HG02763 (cell line): ENCODE results near the gene ALB.

ENCODE experiments used
- ATAC-seq: cut with Tn5 transposase; IDR thresholded peaks from one replicate; pipeline ENCODE4 v1.9.1; 2021; ENCODE audit warnings: mild to moderate bottlenecking, moderate library complexity; ENCODE audit not compliant: unreplicated experiment

The ALB gene

DNA sequence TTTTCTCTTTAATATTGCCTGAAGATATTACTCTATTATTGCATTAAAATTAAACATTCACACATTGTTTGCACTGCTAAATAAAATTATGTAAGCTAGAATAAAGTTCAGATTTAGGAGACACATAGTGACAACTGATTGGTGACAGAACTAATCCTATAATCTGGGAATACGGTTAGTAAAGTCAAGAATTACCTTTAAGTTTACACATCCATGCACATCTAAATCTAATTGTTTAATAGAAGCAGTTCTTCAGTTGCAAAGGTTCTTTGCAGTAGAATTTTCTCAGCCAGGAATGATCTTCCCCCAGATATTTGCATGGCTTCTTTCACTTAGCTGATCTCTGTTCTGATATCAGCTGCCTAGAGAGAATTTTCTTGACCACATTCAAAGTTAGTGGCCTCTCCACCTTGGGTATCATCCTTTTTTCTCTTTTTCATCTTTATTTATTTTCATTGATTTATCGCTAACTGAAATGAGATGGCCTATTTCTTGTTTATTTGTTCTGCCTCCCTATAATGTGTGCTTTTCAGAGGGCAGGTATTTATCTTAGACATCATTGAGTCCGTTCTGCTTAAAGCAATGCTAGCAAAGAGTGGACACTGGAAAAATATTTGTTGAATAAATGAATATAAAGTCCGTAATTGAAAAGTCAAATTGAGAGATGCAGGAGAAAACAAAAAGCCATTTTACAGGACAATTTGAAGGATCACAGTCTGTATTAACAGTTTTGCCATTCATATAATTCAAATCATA is 44.5 kb downstream of the ALB start:
- no peak for ATAC-seq

DNA sequence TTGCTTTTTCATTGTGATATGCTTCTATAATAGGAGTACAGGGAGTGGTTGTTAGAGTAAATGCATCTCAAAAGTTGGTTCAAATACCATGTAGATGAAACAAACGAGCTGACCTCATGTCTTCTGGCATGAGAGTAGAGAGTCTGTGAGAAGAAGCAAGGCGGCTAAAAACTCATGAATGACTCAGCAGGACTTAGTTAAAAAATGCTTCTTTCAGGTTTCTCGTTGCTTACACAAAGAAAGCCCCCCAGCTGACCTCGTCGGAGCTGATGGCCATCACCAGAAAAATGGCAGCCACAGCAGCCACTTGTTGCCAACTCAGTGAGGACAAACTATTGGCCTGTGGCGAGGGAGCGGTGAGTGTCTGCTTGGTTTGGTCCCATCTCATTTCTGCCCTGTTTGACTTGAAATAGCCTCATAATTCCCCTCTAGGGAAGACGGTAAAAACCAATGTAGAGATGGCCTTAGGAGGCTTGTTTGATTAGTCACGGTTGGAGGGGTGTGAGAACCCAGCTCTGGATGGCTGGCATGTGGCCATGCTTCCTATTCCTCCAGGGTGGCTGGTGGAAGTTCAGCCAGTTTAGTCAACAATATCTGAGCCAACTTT is 46.4 kb downstream of the ALB start:
- no peak for ATAC-seq

DNA sequence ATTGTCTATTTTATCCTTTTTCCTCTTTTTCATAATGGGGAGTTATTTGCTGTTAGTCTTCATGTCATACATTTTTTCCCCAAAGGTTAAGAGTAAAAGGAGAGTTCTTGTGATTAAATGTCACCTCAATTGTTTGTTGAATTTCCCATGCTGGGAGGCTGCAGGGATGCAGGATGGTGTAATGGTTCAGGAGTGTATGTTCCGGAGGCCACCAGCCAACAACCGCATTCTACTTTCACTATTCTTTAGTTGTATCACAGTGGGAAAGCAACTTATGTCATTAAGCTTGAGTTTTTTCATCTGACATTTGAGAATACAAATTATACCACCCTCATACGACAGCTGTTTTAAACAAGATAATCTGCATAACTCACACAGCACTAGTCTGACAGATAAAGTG is 47.3 kb downstream of the ALB start:
- no peak for ATAC-seq

DNA sequence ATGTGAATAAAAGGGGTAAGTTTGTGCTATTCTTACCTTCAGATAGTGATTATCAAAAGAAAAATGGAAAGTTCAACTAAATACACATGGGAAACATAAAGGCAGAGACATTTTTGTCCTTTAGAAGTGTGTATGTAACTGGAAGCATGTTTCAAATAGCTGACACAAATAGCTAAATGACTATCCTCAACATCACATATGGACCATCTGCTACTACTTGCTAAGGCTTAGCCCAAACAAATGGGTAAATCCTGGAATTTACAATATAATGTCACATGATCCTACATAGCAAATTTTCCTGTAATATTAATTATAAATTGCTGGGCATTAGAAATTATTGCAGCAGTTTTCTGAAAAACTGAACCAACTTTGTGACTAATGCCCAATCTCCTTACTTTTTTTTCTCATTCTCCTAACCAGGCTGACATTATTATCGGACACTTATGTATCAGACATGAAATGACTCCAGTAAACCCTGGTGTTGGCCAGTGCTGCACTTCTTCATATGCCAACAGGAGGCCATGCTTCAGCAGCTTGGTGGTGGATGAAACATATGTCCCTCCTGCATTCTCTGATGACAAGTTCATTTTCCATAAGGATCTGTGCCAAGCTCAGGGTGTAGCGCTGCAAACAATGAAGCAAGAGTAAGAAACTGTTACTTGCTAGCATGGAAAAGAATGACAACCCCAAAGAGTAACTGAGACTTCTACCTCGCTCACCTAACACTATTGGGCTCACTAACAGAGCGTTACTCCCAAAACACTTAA is 48.1 kb downstream of the ALB start:
- ATAC-seq = no peak

DNA sequence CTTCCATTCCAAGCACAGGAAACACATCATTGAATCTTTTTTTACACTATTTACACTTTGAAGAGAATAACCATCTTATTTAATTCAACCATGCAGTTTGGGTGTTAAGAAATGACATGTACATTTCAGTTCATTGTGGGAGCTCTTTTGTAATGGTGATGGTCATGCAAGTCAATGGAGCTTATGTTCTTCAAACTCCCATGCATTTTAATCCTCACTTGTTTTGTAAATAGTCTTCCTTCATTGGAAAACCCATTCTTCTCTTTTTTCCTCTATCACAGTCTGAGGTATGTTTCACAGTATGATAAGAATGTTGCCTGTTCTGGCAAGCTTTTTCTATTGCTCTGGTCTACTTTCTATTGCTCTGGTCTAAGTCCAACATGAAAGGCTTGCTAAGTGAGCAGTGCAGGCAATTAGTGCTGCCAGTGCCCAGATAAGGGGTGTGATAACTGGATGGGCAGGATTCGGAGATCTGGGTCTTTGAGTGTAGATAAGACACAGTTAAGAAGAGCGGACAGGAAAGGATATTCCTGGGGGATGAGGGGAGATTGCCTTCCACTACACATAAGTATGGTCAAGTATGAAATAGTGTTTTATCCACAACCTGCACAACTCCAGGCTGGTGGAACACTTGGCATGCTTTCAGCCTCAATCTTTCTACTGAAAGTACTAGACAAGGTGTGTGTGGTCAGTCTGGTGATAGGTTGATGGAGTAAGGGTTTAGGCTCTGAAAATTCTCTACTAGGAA is 49.0 kb downstream of the ALB start:
- no peak for ATAC-seq

DNA sequence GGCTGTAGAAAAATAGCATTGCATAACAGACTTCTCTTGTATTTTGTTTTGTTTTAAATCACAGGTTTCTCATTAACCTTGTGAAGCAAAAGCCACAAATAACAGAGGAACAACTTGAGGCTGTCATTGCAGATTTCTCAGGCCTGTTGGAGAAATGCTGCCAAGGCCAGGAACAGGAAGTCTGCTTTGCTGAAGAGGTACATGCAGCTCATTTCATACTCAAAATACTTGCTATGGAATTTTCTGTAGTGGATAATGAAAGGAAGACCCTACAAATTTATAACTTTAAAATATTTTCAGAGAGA is 49.6 kb downstream of the ALB start:
- no peak for ATAC-seq

DNA sequence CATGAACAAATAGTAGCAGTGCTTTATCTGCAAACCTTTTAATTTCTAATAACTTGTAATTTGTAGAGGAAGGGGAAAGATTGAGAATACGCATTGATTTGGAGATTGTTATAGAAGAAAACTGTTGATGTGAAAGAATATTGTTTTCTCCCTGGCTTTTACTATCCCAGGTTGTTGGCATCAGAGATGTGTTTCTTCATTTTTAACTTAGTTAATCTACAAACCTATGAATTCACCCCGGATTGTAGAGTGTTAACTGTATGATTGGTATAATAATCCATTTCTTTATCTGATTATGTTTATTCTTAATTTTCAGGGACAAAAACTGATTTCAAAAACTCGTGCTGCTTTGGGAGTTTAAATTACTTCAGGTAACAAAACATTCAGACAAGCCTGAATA is 50.8 kb downstream of the ALB start:
- no peak for ATAC-seq

DNA sequence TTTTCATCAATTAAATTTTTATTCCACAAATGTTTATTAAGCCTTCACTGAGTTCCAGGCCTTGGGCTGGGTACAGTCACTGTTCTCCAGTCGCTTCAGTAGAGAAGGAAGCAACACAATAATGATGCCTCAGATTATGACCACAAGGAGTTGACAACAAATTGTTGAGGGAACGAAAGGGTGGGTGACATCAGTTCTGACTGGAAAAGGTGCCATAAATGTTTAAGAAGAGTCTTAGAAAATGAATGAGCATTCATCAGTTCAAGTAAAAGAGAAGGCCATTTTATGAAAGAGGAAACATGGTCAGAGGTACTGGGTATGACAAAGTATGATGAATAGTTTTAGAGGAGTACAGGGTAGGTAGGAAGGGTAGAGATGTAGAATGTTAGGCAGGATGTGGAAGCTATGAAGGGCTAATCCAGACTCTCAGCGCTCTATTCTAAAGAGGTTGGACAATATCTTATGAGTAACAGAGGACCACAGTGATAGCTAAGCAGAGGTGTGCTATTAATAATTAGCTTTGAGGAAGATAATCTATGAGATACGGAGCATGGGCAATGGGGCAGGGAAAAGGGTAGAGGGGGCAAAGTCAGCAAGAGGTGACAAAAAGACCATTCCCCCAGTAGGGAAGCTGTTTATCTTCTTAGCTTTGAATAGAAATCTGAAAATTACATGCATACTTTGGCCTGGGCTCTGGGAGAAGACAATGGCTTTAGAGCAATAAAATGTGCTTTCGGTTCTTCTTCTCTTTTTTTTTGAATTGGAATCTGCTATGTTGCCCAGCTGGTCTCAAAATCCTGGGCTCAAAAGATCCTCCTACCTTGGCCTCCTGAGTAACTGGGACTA is 52.3 kb downstream of the ALB start:
- ATAC-seq = no peak

DNA sequence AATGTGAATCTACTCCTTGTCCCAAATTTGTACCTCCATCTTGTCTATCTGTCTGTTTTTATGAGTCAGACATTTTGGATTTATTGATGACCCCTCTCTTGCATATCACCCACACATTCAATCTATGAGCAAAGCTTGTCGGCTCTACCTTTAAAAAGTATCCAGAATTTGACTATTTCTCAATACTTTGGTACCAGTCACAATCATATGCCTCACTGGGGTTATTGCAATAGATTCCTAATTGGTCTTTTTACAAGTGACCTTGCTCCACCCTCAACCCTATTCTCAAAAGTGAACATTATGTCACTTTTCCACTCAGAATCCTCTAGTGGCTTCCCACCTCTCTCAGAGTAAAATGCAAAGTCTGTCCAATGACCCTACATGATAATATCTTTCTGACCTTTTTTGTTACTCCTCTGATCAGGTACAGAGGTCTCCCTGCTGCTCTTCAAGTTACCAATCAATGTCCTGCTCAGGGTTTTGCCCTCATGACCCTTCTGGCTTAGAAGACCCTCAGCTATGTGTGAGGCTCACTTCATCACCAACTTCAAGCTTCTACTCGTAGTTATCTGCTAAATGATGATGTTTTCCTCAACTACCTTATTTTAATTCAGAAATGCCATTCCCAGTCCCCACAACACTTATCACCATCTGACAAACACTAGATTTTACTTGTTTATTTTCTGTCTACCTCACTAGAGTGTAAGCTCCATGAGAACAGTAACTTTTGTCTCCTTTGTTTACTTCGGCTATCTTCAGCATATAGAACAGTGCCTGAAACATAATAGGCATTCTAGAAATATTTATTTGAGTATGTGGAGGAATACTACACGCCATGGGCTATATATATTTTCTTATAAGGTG is 54.3 kb downstream of the ALB start:
- no peak for ATAC-seq

DNA sequence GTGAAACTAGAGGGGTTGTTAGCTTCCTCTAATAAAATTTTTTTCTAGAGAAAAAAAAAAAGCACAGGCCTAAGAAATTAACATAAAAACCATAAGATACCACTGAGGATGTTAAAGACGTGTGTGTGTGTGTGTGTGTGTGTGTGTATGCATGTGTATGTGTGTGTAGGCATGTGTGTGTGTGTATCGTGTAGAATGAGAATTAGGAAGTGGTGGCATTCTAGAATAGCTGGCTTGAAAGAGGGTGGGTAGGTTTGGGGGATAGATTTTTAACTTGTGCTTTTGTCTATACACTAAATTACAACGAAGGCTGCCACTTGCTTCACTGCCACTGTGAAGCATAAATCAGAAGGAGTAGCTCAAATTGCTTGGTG is 54.9 kb downstream of the ALB start:
- ATAC-seq = no peak

DNA sequence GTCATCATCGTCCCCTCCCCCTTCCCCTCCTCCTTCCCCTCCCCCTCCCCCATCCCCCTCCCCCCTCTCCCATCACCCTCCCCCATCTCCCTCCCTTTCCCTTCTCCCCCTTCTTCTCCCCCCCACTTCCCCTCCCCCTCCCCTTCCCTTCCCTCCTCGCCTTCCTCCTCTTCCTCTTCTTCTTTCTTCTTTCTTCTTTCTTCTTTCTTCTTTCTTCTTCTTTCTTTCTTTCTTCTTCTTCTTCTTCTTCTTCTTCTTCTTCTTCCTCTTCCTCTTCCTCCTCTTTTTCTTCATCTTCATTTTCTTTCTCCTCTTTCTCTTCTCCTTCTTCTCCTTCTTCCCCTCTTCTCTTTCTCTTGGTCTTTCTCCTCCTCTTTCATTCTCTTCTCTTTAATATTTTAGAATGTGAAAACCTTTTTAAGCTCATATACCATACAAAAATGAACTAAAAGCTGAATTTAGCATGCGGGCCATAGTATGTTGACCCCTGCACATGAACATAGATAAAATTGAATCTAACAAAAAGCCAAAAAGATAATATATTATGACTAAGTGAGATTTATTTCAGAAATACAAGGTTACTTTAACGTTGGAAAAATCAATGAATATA is 56.9 kb downstream of the ALB start:
- ATAC-seq = no peak

DNA sequence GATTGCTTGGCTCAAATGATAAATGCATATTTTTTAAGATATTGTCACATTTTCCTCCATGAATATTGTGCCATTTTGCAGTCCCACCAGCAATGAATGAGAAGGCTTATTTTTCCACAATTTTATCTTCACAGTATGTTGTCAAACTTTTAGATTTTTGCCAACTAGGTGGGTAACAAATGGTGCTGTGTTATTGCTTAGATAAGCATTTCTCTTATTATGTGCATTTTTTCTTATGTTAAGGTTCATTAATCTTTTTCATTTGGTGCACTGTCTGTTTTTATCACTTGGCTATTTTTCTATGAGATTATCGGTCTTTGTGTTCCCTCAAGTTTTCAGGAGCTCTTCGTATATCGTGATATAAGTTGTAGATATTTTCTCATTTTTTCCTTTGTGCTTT is 64.1 kb downstream of the ALB start:
- ATAC-seq = no peak

DNA sequence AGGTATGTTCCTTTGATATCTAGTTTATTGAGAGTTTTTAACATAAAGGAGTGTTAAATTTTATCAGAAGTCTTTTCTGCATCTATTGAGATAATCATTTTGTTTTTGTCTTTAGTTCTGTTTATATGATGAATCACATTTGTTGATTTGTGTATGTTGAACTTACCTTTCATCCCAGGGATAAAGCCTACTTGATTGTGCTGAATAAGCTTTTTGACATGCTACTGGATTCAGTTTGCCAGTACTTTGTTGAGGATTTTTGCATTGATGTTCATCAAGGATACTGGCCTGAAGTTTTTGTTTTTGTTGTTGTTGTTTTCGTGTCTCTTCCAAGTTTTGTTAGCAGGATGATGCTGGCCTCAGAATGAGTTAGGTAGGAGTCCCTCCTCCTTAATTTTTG is 66.6 kb downstream of the ALB start:
- ATAC-seq = no peak
